ENCODE results near the gene BTN3A1.

DNA sequence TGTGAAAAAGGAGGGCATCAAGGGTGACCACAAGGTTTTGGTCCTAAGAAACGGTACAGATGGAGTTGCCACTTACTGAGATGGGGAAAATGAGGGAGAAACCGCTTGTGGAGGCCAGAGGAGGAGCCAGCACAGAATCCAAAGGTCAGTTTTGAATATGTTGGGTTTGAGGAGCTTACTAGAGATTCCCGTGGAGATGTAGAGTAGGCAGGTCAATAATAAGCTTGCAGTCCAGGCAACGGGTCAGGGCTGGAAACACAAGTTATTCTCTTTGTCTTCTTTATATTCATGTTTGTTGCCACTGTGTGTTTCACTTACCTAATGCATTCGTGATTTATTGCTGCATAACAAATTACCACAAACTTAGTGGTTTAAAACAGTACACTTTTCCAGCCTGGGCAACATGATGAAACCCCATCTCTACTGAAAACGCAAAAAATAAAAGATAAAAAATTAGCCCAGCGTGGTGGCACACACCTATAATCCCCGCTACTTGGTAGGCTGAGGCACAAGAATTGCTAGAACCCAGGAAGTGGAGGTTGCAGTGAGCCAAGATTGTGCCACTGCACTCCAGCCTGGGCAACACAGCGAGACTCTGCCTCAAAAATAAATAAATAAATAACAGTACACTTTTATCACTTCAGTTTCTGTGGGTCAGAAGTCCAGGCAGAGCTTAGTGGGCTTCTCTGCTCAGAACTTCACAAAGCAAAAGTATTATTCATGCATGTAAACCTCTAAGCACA, 39.8 kb upstream of the BTN3A1 start:
- TF ChIP-seq, protein P1, sequence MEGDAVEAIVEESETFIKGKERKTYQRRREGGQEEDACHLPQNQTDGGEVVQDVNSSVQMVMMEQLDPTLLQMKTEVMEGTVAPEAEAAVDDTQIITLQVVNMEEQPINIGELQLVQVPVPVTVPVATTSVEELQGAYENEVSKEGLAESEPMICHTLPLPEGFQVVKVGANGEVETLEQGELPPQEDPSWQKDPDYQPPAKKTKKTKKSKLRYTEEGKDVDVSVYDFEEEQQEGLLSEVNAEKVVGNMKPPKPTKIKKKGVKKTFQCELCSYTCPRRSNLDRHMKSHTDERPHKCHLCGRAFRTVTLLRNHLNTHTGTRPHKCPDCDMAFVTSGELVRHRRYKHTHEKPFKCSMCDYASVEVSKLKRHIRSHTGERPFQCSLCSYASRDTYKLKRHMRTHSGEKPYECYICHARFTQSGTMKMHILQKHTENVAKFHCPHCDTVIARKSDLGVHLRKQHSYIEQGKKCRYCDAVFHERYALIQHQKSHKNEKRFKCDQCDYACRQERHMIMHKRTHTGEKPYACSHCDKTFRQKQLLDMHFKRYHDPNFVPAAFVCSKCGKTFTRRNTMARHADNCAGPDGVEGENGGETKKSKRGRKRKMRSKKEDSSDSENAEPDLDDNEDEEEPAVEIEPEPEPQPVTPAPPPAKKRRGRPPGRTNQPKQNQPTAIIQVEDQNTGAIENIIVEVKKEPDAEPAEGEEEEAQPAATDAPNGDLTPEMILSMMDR (conservative IDR thresholded peaks at IDR 0.05; ENCODE audit: low read length): no peak
- TF ChIP-seq EZH2phosphoT487 (IDR thresholded peaks at IDR 0.05; ENCODE audit: borderline replicate concordance, low read depth, low read length): no peak

Measured in OCI-LY7 (cell line).